HG02870 (cell line): Measurements from ENCODE around the gene DMRTB1.

Experiments
- ATAC-seq: cut with Tn5 transposase; IDR thresholded peaks from one replicate; pipeline ENCODE4 v1.9.1; 2021; ENCODE audit warnings: mild to moderate bottlenecking, moderate library complexity; ENCODE audit not compliant: unreplicated experiment

Gene DMRTB1

GRCh38 chr1:53507116-53507820 is 48.1 kb downstream of the DMRTB1 start:
- ATAC-seq = no peak

- no peak for ATAC-seq
Measured at GRCh38 chr1:53508056-53508990, 49.1 kb downstream of the DMRTB1 start.

GRCh38 chr1:53508991-53509666 is 49.9 kb downstream of the DMRTB1 start:
- no peak for ATAC-seq

GRCh38 chr1:53509775-53510174 is 50.6 kb downstream of the DMRTB1 start:
- ATAC-seq = no peak

GRCh38 chr1:53510215-53510614 is 51.0 kb downstream of the DMRTB1 start:
- no peak for ATAC-seq

GRCh38 chr1:53511323-53511932 is 52.2 kb downstream of the DMRTB1 start:
- no peak for ATAC-seq

GRCh38 chr1:53511933-53512806 is 53.0 kb downstream of the DMRTB1 start:
- ATAC-seq = no peak

- no peak for ATAC-seq
Measured at GRCh38 chr1:53512807-53513755, 53.9 kb downstream of the DMRTB1 start.

- ATAC-seq = no peak
Measured at GRCh38 chr1:53513846-53514245, 54.6 kb downstream of the DMRTB1 start.

- no peak for ATAC-seq
Measured at GRCh38 chr1:53514436-53514835, 55.2 kb downstream of the DMRTB1 start.

- no peak for ATAC-seq
Measured at GRCh38 chr1:53516181-53516580, 57.0 kb downstream of the DMRTB1 start.
